NCI-H345 treated with DMSO at 0.1 percent for 48 hours (cell line): ENCODE measurements around the gene KPTN.

Experiments
- DNase-seq: peaks from one replicate; lab custom pipeline; 2025; ENCODE audit not compliant: unreplicated experiment; lab: John Stamatoyannopoulos, UW

KPTN gene

GRCh38 chr19:47436712-47437401 is 47.2 kb downstream of the KPTN start:
- DNase-seq: peak; percentile 57

GRCh38 chr19:47435883-47436417 is 48.1 kb downstream of the KPTN start:
- DNase-seq: no peak

- DNase-seq: no peak
Observed at GRCh38 chr19:47435196-47435595, 48.8 kb downstream of the KPTN start.

GRCh38 chr19:47434088-47434487 is 49.9 kb downstream of the KPTN start:
- no peak for DNase-seq

- DNase-seq: no peak
Observed at GRCh38 chr19:47433121-47433520, 50.9 kb downstream of the KPTN start.

- DNase-seq: no peak
Observed at GRCh38 chr19:47432499-47432898, 51.5 kb downstream of the KPTN start.

GRCh38 chr19:47432091-47432490 is 51.9 kb downstream of the KPTN start:
- DNase-seq: no peak

- no peak for DNase-seq
Observed at GRCh38 chr19:47430041-47430802, 53.8 kb downstream of the KPTN start.

GRCh38 chr19:47429140-47429793 is 54.8 kb downstream of the KPTN start:
- no peak for DNase-seq

- DNase-seq: peak; percentile 92
Observed at GRCh38 chr19:47428177-47428894, 55.7 kb downstream of the KPTN start.

- DNase-seq: peak; percentile 39
Observed at GRCh38 chr19:47427241-47428176, 56.5 kb downstream of the KPTN start.
